ENCODE results near the gene APLP2. TPM values are rescaled to one million over a fixed set of nuclear protein-coding genes. Genes with fewer than 3 reads are reported as not detected.

Gene APLP2
- total and polyA plus RNA-seq, 2 experiments from 2014 or later: 322 to 362 TPM

DNA sequence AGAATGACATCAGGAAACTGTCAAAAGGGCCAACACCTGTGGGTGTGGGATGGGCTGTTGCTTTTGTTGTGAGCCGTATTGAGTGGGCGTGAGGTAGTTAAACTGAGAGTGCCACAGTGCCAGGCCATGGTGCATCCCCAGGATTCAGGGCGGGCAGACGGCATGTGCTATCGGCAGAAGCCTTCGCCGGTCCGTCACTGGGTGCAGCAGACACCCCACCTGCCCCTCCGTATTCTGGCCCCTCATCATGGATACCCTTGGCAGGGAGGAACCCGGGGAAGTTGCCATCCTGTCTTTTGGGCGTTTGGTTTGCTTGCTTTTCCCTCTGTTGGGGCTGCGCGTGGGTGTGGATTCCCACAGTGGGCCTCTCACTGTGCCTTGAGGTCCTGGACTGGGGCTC, 117.4 kb downstream of the APLP2 start:
- H3K9me3 Mint-ChIP-seq: no peaks in the 10 kb centered on the region
- H3K27ac ChIP-seq (ENCODE audit: low read depth): no peak overlapping the region
- H3K27ac Mint-ChIP-seq: no peak overlapping the region
- H3K4me1 ChIP-seq (ENCODE audit: insufficient read depth): no peaks in the 10 kb centered on the region
- ATAC-seq (no peak), DNase-seq (ENCODE audit: low spot score) (no peak)
- no peaks in the 10 kb centered on the region for H3K9me2 ChIP-seq (ENCODE audit: insufficient read depth)
- no peak overlapping the region for H2AFZ ChIP-seq
- H3K4me1 Mint-ChIP-seq: peaks cover 6% of the 10 kb centered on the region
- H3K4me3 ChIP-seq: no peak overlapping the region
- no peak overlapping the region for H3K4me3 Mint-ChIP-seq
- H3K36me3 Mint-ChIP-seq (ENCODE audit: low read depth): no peaks in the 10 kb centered on the region; the same call in 2 of the 3 replicates
- no peaks in the 10 kb centered on the region; the same call in 1 of the 2 replicates for H4K20me1 ChIP-seq (replicated peaks; ENCODE audit: insufficient read depth)
- no peaks in the 10 kb centered on the region for H3K36me3 ChIP-seq (ENCODE audit: insufficient read depth)
- TF ChIP-seq EZH2 (IDR thresholded peaks at IDR 0.05; ENCODE audit: low read depth, unreplicated experiment) (no peak), CTCF (conservative IDR thresholded peaks at IDR 0.05; ENCODE audit: low read depth in 2 of 2) (no peak), NANOG (IDR thresholded peaks at IDR 0.05; ENCODE audit: borderline replicate concordance) (no peak), ZNF114 (CRISPR knock-in tag; IDR thresholded peaks at IDR 0.05) (no peak), CREB1 (CRISPR knock-in tag; IDR thresholded peaks at IDR 0.05; ENCODE audit: low read depth) (no peak), ZNF331 (CRISPR knock-in tag; IDR thresholded peaks at IDR 0.05; ENCODE audit: low read depth) (no peak), EZH2phosphoT487 (IDR thresholded peaks at IDR 0.05; ENCODE audit: unreplicated experiment) (no peak), STAT1 (IDR thresholded peaks at IDR 0.05; ENCODE audit: unreplicated experiment) (no peak), ETS1 (IDR thresholded peaks at IDR 0.05) (no peak), JUNB (IDR thresholded peaks at IDR 0.05; ENCODE audit: unreplicated experiment) (no peak)
- no peaks in the 10 kb centered on the region for H3K27me3 ChIP-seq (ENCODE audit: insufficient read depth)
- H3K4me2 ChIP-seq: no peak overlapping the region
- H3K27me3 Mint-ChIP-seq (ENCODE audit: insufficient read depth, low read depth, poor library complexity): no peaks in the 10 kb centered on the region
- no peaks in the 10 kb centered on the region for H3K79me2 ChIP-seq (replicated peaks; ENCODE audit: insufficient read depth)
- no peaks in the 10 kb centered on the region for H3F3A ChIP-seq (replicated peaks; ENCODE audit: low read depth)

GRCh38 chr11:130188047-130188446, 118.4 kb downstream of the APLP2 start:
- no peaks in the 10 kb centered on the region for H3K9me3 Mint-ChIP-seq
- no peak overlapping the region for H3K4me2 ChIP-seq
- H3K4me1 ChIP-seq (ENCODE audit: insufficient read depth): no peaks in the 10 kb centered on the region
- no peaks in the 10 kb centered on the region for H3K27me3 ChIP-seq (ENCODE audit: insufficient read depth)
- H3K27ac ChIP-seq (ENCODE audit: low read depth): no peak overlapping the region
- H3K36me3 ChIP-seq (ENCODE audit: insufficient read depth): no peaks in the 10 kb centered on the region
- no peak overlapping the region for H2AFZ ChIP-seq
- no peaks in the 10 kb centered on the region for H3K79me2 ChIP-seq (replicated peaks; ENCODE audit: insufficient read depth)
- H3K27ac Mint-ChIP-seq: no peak overlapping the region
- no peaks in the 10 kb centered on the region; the same call in 1 of the 2 replicates for H4K20me1 ChIP-seq (replicated peaks; ENCODE audit: insufficient read depth)
- no peaks in the 10 kb centered on the region for H3K27me3 Mint-ChIP-seq (ENCODE audit: insufficient read depth, low read depth, poor library complexity)
- no peak overlapping the region for H3K4me3 Mint-ChIP-seq
- H3K9me2 ChIP-seq (ENCODE audit: insufficient read depth): no peaks in the 10 kb centered on the region
- DNase-seq (ENCODE audit: low spot score) (no peak), ATAC-seq (no peak)
- H3K36me3 Mint-ChIP-seq (ENCODE audit: low read depth): no peaks in the 10 kb centered on the region; the same call in 2 of the 3 replicates
- H3F3A ChIP-seq (replicated peaks; ENCODE audit: low read depth): no peaks in the 10 kb centered on the region
- H3K4me1 Mint-ChIP-seq: peaks cover 6% of the 10 kb centered on the region
- no peak overlapping the region for H3K4me3 ChIP-seq
- TF ChIP-seq ZNF331 (CRISPR knock-in tag; IDR thresholded peaks at IDR 0.05; ENCODE audit: low read depth): no peak
- no peak for TF ChIP-seq NANOG (IDR thresholded peaks at IDR 0.05; ENCODE audit: borderline replicate concordance)
- TF ChIP-seq, protein P1, sequence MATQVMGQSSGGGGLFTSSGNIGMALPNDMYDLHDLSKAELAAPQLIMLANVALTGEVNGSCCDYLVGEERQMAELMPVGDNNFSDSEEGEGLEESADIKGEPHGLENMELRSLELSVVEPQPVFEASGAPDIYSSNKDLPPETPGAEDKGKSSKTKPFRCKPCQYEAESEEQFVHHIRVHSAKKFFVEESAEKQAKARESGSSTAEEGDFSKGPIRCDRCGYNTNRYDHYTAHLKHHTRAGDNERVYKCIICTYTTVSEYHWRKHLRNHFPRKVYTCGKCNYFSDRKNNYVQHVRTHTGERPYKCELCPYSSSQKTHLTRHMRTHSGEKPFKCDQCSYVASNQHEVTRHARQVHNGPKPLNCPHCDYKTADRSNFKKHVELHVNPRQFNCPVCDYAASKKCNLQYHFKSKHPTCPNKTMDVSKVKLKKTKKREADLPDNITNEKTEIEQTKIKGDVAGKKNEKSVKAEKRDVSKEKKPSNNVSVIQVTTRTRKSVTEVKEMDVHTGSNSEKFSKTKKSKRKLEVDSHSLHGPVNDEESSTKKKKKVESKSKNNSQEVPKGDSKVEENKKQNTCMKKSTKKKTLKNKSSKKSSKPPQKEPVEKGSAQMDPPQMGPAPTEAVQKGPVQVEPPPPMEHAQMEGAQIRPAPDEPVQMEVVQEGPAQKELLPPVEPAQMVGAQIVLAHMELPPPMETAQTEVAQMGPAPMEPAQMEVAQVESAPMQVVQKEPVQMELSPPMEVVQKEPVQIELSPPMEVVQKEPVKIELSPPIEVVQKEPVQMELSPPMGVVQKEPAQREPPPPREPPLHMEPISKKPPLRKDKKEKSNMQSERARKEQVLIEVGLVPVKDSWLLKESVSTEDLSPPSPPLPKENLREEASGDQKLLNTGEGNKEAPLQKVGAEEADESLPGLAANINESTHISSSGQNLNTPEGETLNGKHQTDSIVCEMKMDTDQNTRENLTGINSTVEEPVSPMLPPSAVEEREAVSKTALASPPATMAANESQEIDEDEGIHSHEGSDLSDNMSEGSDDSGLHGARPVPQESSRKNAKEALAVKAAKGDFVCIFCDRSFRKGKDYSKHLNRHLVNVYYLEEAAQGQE (IDR thresholded peaks at IDR 0.05; ENCODE audit: unreplicated experiment): no peak
- TF ChIP-seq STAT1 (IDR thresholded peaks at IDR 0.05; ENCODE audit: unreplicated experiment): no peak
- TF ChIP-seq CREB1 (CRISPR knock-in tag; IDR thresholded peaks at IDR 0.05; ENCODE audit: low read depth): no peak
- no peak for TF ChIP-seq JUNB (IDR thresholded peaks at IDR 0.05; ENCODE audit: unreplicated experiment)
- TF ChIP-seq CTCF (conservative IDR thresholded peaks at IDR 0.05; ENCODE audit: low read depth in 2 of 2): no peak
- TF ChIP-seq POLR2AphosphoS5 (IDR thresholded peaks at IDR 0.05; ENCODE audit: low read depth): no peak
- no peak for TF ChIP-seq EZH2 (IDR thresholded peaks at IDR 0.05; ENCODE audit: low read depth, unreplicated experiment)
- no peak for TF ChIP-seq ETS1 (IDR thresholded peaks at IDR 0.05)

Measured in GM23338 (cell line).